Lung (tissue), 12 donors: ENCODE measurements around the gene PRKCQ. TPM values are rescaled to one million over a fixed set of nuclear protein-coding genes. Genes with fewer than 3 reads are reported as not detected.

ENCODE experiments used
- ATAC-seq: fragments of 200-7000 bp; cut with Tn5 transposase; one replicate; pipeline ENCODE4 v1.9.1; 2020; ENCODE audit warnings: moderate number of reproducible peaks; ENCODE audit not compliant: insufficient read depth, low FRiP score
- DNase-seq, 3 donors: peaks; one replicate each; pipeline ENCODE4 v3.0.0-alpha.2; 2013 to 2017
- H3K27ac ChIP-seq, 2 donors: one replicate each; pipeline ENCODE4 v1.5.1; 2013; ENCODE audit warnings: mild to moderate bottlenecking in 2 of 2, moderate library complexity in 2 of 2, control low read depth in 1 of 2, inconsistent platforms in 1 of 2, low read depth in 1 of 2, low read length in 1 of 2
- H3K27me3 ChIP-seq, 3 donors: one replicate each; pipeline ENCODE4 v1.5.1; 2013; ENCODE audit warnings: low read length in 2 of 3; ENCODE audit not compliant: control insufficient read depth in 3 of 3, insufficient read depth in 3 of 3
- H3K36me3 ChIP-seq, 4 donors: one replicate each; pipeline ENCODE4 v1.5.1; 2013; ENCODE audit warnings: low read length in 4 of 4, mild to moderate bottlenecking in 1 of 4, moderate library complexity in 1 of 4; ENCODE audit not compliant: control insufficient read depth in 4 of 4, insufficient read depth in 4 of 4
- H3K4me1 ChIP-seq, 5 donors: one replicate each; pipeline ENCODE4 v1.5.1; 2013; ENCODE audit warnings: low read length in 5 of 5, mild to moderate bottlenecking in 2 of 5, moderate library complexity in 1 of 5; ENCODE audit not compliant: control insufficient read depth in 5 of 5, insufficient read depth in 5 of 5
- H3K4me3 ChIP-seq: one replicate; pipeline ENCODE4 v1.5.1; 2013; ENCODE audit warnings: mild to moderate bottlenecking, control low read depth, moderate library complexity
- H3K9ac ChIP-seq, 2 donors: one replicate each; pipeline ENCODE4 v1.5.1; 2013; ENCODE audit warnings: low read length in 2 of 2, control low read depth in 1 of 2; ENCODE audit not compliant: insufficient read depth in 1 of 2
- H3K9me3 ChIP-seq, 4 donors: one replicate each; pipeline ENCODE4 v1.5.1; 2013; ENCODE audit warnings: low read length in 3 of 4, mild to moderate bottlenecking in 1 of 4, moderate library complexity in 1 of 4; ENCODE audit not compliant: control insufficient read depth in 4 of 4, insufficient read depth in 3 of 4
- WGBS, 2 donors: extraction: QIAGEN DNeasy Blood & Tissue Kit; methylation state at CpG; one replicate each; pipeline ENCODE4 v1.1.7; 2013; 5-methylcytosine and 5-hydroxymethylcytosine counted together
- polyA plus RNA-seq, 2 donors: library from polyadenylated mRNA; stranded (reverse); fragments of 200-250 nt; gene quantifications; one replicate each; pipeline ENCODE4 v1.2.1, GENCODE V29; 2013
- total RNA-seq, 2 donors: library from RNA; depleted of rRNA in 1 of 2; stranded (reverse); fragments of >200 nt in 1 of 2; gene quantifications; one replicate each; pipeline ENCODE4 v1.2.1, GENCODE V29; 2014 to 2021
- TF ChIP-seq, protein P1 (sequence below): IDR thresholded peaks from 2 replicates; pipeline ENCODE4 v1.5.1; 2012; ENCODE audit warnings: mild to moderate bottlenecking; ENCODE audit errors: control extremely low read depth, extremely low read depth
- donor health status: control.
- donor health status: control.
- donor health status: Bipolar disorder and iron deficiency.
- donor health status: healthy.
- donor health status: DM: yes; HTN: yes; CAD: no.

PRKCQ gene
- total and polyA plus RNA-seq, 4 donors, result 2.8 to 9.1 (median 7.2) TPM

DNA sequence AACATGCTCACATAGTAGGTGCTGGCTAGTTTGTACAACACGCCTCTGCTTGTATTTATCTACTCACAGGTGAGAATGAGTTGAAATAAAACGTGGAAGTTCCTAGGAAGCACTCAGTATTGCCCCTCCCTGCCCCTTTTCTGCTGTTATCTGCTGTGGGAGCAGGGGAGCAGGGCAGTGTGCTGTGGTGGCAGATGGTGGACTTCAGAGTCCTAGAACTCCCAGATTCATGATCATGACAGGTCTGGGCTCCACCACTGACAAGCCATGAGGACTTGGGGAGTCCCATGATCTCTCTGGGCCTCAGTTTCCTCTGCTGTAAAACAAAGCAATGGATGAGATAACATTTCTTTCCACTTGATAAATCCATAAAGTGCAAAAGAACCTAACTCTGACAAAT, 11.6 kb upstream of the PRKCQ start:
- Histone ChIP-seq H3K4me1 (no peaks in the 10 kb centered on the region), H3K9ac (no peak overlapping the region), H3K36me3 (no peaks in the 10 kb centered on the region), H3K27me3 (no peaks in the 10 kb centered on the region), H3K27ac (no peak overlapping the region), H3K4me3 (no peak overlapping the region), H3K9me3 (no peaks in the 10 kb centered on the region)
- ATAC-seq, result no peak
- 61 to 74% methylated on average over 2 of the region's 2 CpGs for WGBS, 2 donors
- TF ChIP-seq, protein P1, sequence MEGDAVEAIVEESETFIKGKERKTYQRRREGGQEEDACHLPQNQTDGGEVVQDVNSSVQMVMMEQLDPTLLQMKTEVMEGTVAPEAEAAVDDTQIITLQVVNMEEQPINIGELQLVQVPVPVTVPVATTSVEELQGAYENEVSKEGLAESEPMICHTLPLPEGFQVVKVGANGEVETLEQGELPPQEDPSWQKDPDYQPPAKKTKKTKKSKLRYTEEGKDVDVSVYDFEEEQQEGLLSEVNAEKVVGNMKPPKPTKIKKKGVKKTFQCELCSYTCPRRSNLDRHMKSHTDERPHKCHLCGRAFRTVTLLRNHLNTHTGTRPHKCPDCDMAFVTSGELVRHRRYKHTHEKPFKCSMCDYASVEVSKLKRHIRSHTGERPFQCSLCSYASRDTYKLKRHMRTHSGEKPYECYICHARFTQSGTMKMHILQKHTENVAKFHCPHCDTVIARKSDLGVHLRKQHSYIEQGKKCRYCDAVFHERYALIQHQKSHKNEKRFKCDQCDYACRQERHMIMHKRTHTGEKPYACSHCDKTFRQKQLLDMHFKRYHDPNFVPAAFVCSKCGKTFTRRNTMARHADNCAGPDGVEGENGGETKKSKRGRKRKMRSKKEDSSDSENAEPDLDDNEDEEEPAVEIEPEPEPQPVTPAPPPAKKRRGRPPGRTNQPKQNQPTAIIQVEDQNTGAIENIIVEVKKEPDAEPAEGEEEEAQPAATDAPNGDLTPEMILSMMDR, result no peak
- no peak for DNase-seq

DNA sequence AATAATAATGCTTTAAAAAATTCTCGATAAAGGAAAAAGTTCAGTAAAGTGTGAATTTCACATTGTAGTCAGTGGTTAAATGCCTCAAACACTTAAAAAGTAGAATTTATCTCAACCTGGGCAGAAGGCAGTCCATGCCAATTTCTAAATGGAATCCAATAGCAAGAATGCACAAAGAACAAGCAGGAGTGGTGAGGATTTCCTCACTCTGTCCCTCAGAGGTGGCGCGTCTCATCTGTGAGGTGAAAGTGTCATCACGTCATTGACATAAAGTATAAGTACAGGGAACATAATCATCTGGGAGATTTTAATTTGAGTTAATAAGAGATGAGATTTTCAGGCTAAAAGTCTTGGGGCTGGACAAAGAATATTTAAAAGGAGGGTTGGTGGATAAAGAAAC, 10.0 kb upstream of the PRKCQ start:
- no peaks in the 10 kb centered on the region for H3K9me3 ChIP-seq
- no peaks in the 10 kb centered on the region for H3K36me3 ChIP-seq
- no peak overlapping the region for H3K4me3 ChIP-seq
- no peak for DNase-seq
- 95 to 96% methylated on average over 4 of the region's 4 CpGs for WGBS, 2 donors
- H3K9ac ChIP-seq, result no peak overlapping the region
- TF ChIP-seq, protein P1, result no peak
- no peaks in the 10 kb centered on the region for H3K27me3 ChIP-seq
- no peak overlapping the region for H3K27ac ChIP-seq
- ATAC-seq, result no peak
- no peaks in the 10 kb centered on the region for H3K4me1 ChIP-seq

DNA sequence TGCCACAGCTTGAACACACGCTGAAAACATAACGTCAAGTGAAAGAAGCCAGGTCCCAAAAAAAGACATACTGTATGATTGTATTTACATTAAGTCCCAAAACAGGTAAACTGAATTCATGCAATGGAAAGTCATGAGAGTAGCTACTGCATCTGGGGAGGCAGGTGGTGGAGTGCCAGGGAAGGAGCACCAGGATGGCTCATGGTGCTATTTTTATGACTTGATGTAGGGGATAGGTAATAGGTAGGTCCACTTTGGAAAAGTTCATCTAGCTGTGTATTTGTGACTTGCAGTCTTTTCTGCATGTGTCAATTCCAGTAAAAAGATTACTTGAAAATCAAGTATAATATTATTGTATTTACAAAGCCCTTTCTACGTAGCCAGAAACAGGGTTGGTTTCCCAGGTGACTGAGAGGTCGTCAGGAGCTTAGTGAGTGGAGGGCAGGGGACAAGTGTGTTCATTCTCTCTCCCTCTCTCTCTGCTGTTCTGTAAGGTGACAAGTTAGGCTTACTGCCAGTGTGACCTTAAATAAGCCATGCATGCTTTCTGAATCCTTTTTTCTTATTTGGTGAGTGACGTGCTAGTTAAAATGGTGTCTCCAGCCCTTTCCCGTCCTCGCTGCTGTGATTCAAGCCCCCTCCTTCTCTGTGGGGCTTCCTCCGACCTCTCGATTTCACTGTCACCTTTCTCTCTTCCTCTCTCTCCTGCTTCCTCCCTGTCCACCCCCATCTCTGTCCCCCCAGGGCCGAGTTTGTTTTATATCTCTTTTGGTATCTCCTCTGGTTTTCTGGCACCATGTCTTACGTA, 9.4 kb upstream of the PRKCQ start:
- TF ChIP-seq, protein P1, result no peak
- ATAC-seq, result no peak

DNA sequence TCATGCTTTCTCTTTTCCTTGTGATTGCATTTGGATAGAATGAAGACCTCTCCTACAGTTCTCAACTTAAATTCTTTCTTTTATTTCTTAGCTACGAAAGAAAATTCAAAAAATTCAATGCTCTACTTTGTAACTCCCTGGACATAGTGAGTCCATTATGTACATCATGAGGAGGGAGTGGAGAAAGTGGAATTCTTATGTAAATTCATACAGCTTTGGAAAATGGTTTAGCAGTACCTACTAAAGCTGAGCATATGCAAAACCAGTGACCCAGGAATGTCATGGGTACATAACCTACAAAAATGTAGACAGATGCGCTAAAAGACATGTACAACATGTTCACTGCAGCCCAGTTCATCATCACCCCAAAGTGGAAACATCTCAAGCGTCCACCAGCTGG, 8.8 kb upstream of the PRKCQ start:
- DNase-seq (no peak), ATAC-seq (no peak)
- Histone ChIP-seq H3K4me3 (no peak overlapping the region), H3K36me3 (no peaks in the 10 kb centered on the region), H3K9ac (no peak overlapping the region), H3K27me3 (no peaks in the 10 kb centered on the region), H3K4me1 (no peaks in the 10 kb centered on the region), H3K27ac (no peak overlapping the region), H3K9me3 (no peaks in the 10 kb centered on the region)
- 87 to 95% methylated on average over 3 of the region's 3 CpGs for WGBS, 2 donors
- TF ChIP-seq, protein P1, result no peak

More for the DNA sequence above, 9.4 kb upstream of the PRKCQ start:
- Histone ChIP-seq H3K36me3 (no peaks in the 10 kb centered on the region), H3K4me3 (no peak overlapping the region), H3K4me1 (no peaks in the 10 kb centered on the region), H3K27ac (no peak overlapping the region), H3K9ac (no peak overlapping the region), H3K9me3 (no peaks in the 10 kb centered on the region), H3K27me3 (no peaks in the 10 kb centered on the region)
- no peak for DNase-seq
- 64 to 74% methylated on average over 11 of the region's 11 CpGs for WGBS, 2 donors
